HEK293 (cell line): Measurements from ENCODE around the gene ZNF222.

Experiments
- CTCF ChIA-PET: fragments of 350-600 bp; formaldehyde crosslinking; extraction: SDS; loops from one replicate; lab custom pipeline; 2021; ENCODE audit warnings: antibody characterized with exemption; lab: Yijun Ruan, JAX
- POLR2A ChIA-PET: fragments of 300-600 bp; formaldehyde crosslinking; extraction: SDS; loops from one replicate; lab custom pipeline; 2020; ENCODE audit warnings: antibody characterized with exemption, inconsistent platforms; lab: Yijun Ruan, JAX
- H3K27ac ChIP-seq: fragments of 200-500 bp; sonication (Bioruptor generic); 2 replicates; pipeline ENCODE4 v1.5.1; 2014; ENCODE audit warnings: low read depth, low read length, control low read depth, inconsistent platforms; ENCODE audit errors: extremely low read depth
- H3K36me3 ChIP-seq, 2 experiments: fragments of 200-500 bp in 1 of 2; sonication (Bioruptor generic) in 1 of 2; 1 replicate in 1 of 2; 2 replicates in 1 of 2; pipeline ENCODE4 v1.5.1; 2014 to 2017; ENCODE audit warnings: inconsistent platforms in 2 of 2, low read length in 2 of 2; ENCODE audit not compliant: control insufficient read depth in 2 of 2, insufficient read depth in 1 of 2
- H3K4me1 ChIP-seq: fragments of 200-500 bp; sonication (Bioruptor generic); 2 replicates; pipeline ENCODE4 v1.5.1; 2014; ENCODE audit warnings: mild to moderate bottlenecking, low read length, inconsistent platforms; ENCODE audit not compliant: control insufficient read depth, insufficient read depth
- H3K4me3 ChIP-seq: 2 replicates; pipeline ENCODE4 v1.5.1; 2011; ENCODE audit warnings: low read depth, mild to moderate bottlenecking, control low read depth, low read length, moderate library complexity
- H3K9me3 ChIP-seq: fragments of 200-500 bp; sonication (Bioruptor generic); 2 replicates; pipeline ENCODE4 v1.5.1; 2014; ENCODE audit warnings: low read depth, low read length, inconsistent platforms; ENCODE audit not compliant: control insufficient read depth, insufficient read depth
- EGR2 ChIP-seq: fragments of 450-650 bp; formaldehyde crosslinking; IDR thresholded peaks from 2 replicates; pipeline ENCODE4 v1.5.1; 2016; ENCODE audit warnings: low read depth, missing biosample characterization, missing genetic modification characterization
- GLIS2 ChIP-seq: fragments of 450-650 bp; formaldehyde crosslinking; IDR thresholded peaks from 2 replicates; pipeline ENCODE4 v1.5.1; 2016; ENCODE audit warnings: missing biosample characterization, missing genetic modification characterization
- HOXA7 ChIP-seq: sonication (generic); formaldehyde crosslinking; IDR thresholded peaks from 2 replicates; pipeline ENCODE4 v1.8.1; 2022; ENCODE audit warnings: missing genetic modification reagents, borderline replicate concordance
- IKZF3 ChIP-seq: fragments of 450-650 bp; IDR thresholded peaks from 2 replicates; pipeline ENCODE4 v1.5.0; 2018; ENCODE audit warnings: missing biosample characterization, mild to moderate bottlenecking, missing genetic modification characterization, moderate library complexity
- KLF16 ChIP-seq: fragments of 450-650 bp; formaldehyde crosslinking; IDR thresholded peaks from 2 replicates; pipeline ENCODE4 v1.5.1; 2017; ENCODE audit warnings: missing biosample characterization, missing genetic modification characterization
- PRDM1 ChIP-seq: fragments of 450-650 bp; formaldehyde crosslinking; IDR thresholded peaks from 2 replicates; pipeline ENCODE4; 2016; ENCODE audit warnings: missing biosample characterization, missing genetic modification characterization
- TRIM28 ChIP-seq: IDR thresholded peaks from 2 replicates; pipeline ENCODE4 v1.6.1; 2011; ENCODE audit warnings: low read length, control low read depth, borderline replicate concordance
- ZBTB20 ChIP-seq: fragments of 450-650 bp; formaldehyde crosslinking; IDR thresholded peaks from 2 replicates; pipeline ENCODE4 v1.5.1; 2016; ENCODE audit warnings: missing biosample characterization, missing genetic modification characterization
- ZBTB21 ChIP-seq: fragments of 450-650 bp; formaldehyde crosslinking; IDR thresholded peaks from 2 replicates; pipeline ENCODE4 v1.5.1; 2017; ENCODE audit warnings: missing biosample characterization, missing genetic modification characterization
- ZBTB7A ChIP-seq: fragments of 450-650 bp; formaldehyde crosslinking; IDR thresholded peaks from 2 replicates; pipeline ENCODE4 v1.5.1; 2016; ENCODE audit warnings: low read depth, missing biosample characterization, missing genetic modification characterization
- ZFHX2 ChIP-seq: fragments of 450-650 bp; formaldehyde crosslinking; conservative IDR thresholded peaks from 2 replicates; pipeline ENCODE4 v1.5.1; 2016; ENCODE audit warnings: missing biosample characterization, missing genetic modification characterization
- ZIC2 ChIP-seq: fragments of 450-650 bp; formaldehyde crosslinking; IDR thresholded peaks from 2 replicates; pipeline ENCODE4 v1.5.1; 2016; ENCODE audit warnings: missing biosample characterization, missing genetic modification characterization
- ZNF121 ChIP-seq: fragments of 450-650 bp; formaldehyde crosslinking; IDR thresholded peaks from 2 replicates; pipeline ENCODE4 v1.5.1; 2016; ENCODE audit warnings: missing biosample characterization, missing genetic modification characterization
- ZNF155 ChIP-seq: fragments of 450-650 bp; formaldehyde crosslinking; IDR thresholded peaks from 2 replicates; pipeline ENCODE4 v1.5.1; 2016; ENCODE audit warnings: missing biosample characterization, missing genetic modification characterization
- ZNF184 ChIP-seq: fragments of 450-650 bp; IDR thresholded peaks from 2 replicates; pipeline ENCODE4 v1.5.1; 2018; ENCODE audit warnings: missing biosample characterization, mild to moderate bottlenecking, missing genetic modification characterization
- ZNF214 ChIP-seq: fragments of 450-650 bp; formaldehyde crosslinking; IDR thresholded peaks from 2 replicates; pipeline ENCODE4 v1.5.1; 2017; ENCODE audit warnings: missing biosample characterization, mild to moderate bottlenecking, missing genetic modification characterization, borderline replicate concordance
- ZNF221 ChIP-seq: fragments of 450-650 bp; formaldehyde crosslinking; IDR thresholded peaks from 2 replicates; pipeline ENCODE4 v1.5.1; 2017; ENCODE audit warnings: missing biosample characterization, missing genetic modification characterization, borderline replicate concordance
- ZNF223 ChIP-seq: fragments of 450-650 bp; formaldehyde crosslinking; IDR thresholded peaks from 2 replicates; pipeline ENCODE4 v1.5.1; 2016; ENCODE audit warnings: missing biosample characterization, missing genetic modification characterization
- ZNF266 ChIP-seq: fragments of 450-650 bp; formaldehyde crosslinking; IDR thresholded peaks from 2 replicates; pipeline ENCODE4 v1.5.1; 2016; ENCODE audit warnings: missing biosample characterization, missing genetic modification characterization, low read depth
- ZNF274 ChIP-seq, 2 experiments: fragments of 200-500 bp in 1 of 2; fragments of 450-650 bp in 1 of 2; sonication (Bioruptor generic) in 1 of 2; formaldehyde crosslinking in 1 of 2; IDR thresholded peaks; 2 replicates each; pipeline versions ENCODE4 v1.5.1 to v1.6.1; 2014 to 2016; ENCODE audit warnings: borderline replicate concordance in 1 of 2, inconsistent platforms in 1 of 2, low read length in 1 of 2, missing biosample characterization in 1 of 2, missing genetic modification characterization in 1 of 2
- ZNF311 ChIP-seq: fragments of 450-650 bp; formaldehyde crosslinking; IDR thresholded peaks from 2 replicates; pipeline ENCODE4 v1.5.1; 2017; ENCODE audit warnings: missing biosample characterization, missing genetic modification characterization, borderline replicate concordance
- ZNF341 ChIP-seq: fragments of 450-650 bp; formaldehyde crosslinking; IDR thresholded peaks from 2 replicates; pipeline ENCODE4; 2016; ENCODE audit warnings: low read depth, missing biosample characterization, missing genetic modification characterization
- ZNF366 ChIP-seq: fragments of 450-650 bp; formaldehyde crosslinking; conservative IDR thresholded peaks from 2 replicates; pipeline ENCODE4 v1.5.1; 2016; ENCODE audit warnings: missing biosample characterization, missing genetic modification characterization
- ZNF391 ChIP-seq: fragments of 450-650 bp; formaldehyde crosslinking; IDR thresholded peaks from 2 replicates; pipeline ENCODE4 v1.5.1; 2016; ENCODE audit warnings: low read depth, missing biosample characterization, missing genetic modification characterization, borderline replicate concordance
- ZNF426 ChIP-seq: fragments of 450-650 bp; formaldehyde crosslinking; IDR thresholded peaks from 2 replicates; pipeline ENCODE4 v1.5.1; 2017; ENCODE audit warnings: missing biosample characterization, missing genetic modification characterization, mild to moderate bottlenecking, inconsistent platforms, moderate library complexity
- ZNF501 ChIP-seq: fragments of 450-650 bp; formaldehyde crosslinking; IDR thresholded peaks from 2 replicates; pipeline ENCODE4 v1.5.1; 2016; ENCODE audit warnings: missing biosample characterization, missing genetic modification characterization
- ZNF514 ChIP-seq: fragments of 450-650 bp; formaldehyde crosslinking; IDR thresholded peaks from 2 replicates; pipeline ENCODE4 v1.5.1; 2016; ENCODE audit warnings: missing biosample characterization, missing genetic modification characterization
- ZNF530 ChIP-seq: fragments of 450-650 bp; formaldehyde crosslinking; IDR thresholded peaks from 2 replicates; pipeline ENCODE4 v1.5.1; 2016; ENCODE audit warnings: low read depth, missing biosample characterization, missing genetic modification characterization
- ZNF658 ChIP-seq: fragments of 450-650 bp; formaldehyde crosslinking; IDR thresholded peaks from 2 replicates; pipeline ENCODE4; 2016; ENCODE audit warnings: missing biosample characterization, missing genetic modification characterization
- ZNF830 ChIP-seq: fragments of 450-650 bp; IDR thresholded peaks from 2 replicates; pipeline ENCODE4 v1.5.0; 2018; ENCODE audit warnings: missing biosample characterization, missing genetic modification characterization, low read depth, mild to moderate bottlenecking, moderate library complexity
- ZSCAN23 ChIP-seq: fragments of 450-650 bp; formaldehyde crosslinking; IDR thresholded peaks from 2 replicates; pipeline ENCODE4 v1.5.1; 2016; ENCODE audit warnings: missing biosample characterization, missing genetic modification characterization
- TF ChIP-seq, protein P1 (sequence below): sonication (generic); formaldehyde crosslinking; IDR thresholded peaks from 2 replicates; pipeline ENCODE4 v1.8.1; 2022; ENCODE audit warnings: mild to moderate bottlenecking, moderate library complexity, missing genetic modification reagents
- TF ChIP-seq, protein P2 (sequence below): fragments of 450-650 bp; formaldehyde crosslinking; IDR thresholded peaks from 2 replicates; pipeline ENCODE4 v1.5.1; 2016; ENCODE audit warnings: missing biosample characterization, missing genetic modification characterization

Gene ZNF222

DNA sequence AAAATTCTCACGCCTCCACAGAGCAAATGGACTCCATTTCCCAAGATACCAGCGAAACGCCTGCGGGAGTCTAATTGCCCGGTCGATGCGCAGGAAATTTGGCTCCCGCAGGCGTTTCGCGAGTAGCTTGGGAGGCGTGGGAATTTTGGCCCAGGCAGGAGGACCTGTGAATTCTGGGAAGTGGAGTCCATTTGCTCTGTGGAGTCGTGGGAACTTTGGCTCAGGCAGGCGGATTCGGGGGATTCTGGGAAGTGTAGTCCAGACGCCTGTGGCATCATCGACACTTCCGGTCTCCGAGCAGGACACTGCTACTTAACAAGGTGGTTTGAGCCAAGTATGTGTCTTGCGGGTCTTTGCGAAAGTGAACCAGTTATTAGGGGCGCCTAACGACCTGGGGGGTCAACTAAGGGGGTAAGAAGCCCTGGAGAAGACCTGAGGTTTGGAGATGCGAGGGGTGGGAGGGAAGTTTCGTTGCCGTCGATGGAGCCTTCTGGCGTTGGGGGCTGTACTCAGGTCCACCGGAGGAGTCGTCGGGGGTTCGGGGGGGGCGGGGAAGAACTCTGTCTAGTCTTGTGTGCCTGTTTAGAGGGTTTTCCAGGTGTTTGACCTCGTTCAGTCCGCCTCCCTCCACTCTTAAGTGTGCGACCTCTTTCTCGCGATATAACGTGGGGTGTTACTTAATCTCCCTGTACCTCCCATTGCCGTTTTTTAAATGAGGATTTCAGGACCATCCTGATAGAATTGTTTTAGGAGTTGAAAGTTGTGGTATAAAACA lies 41.1 kb upstream of the ZNF222 start, which contains the start of gene ZNF155 (continued):
- no peak for TF ChIP-seq ZNF121
- TF ChIP-seq ZNF341: peak; percentile 80
- no peak for TF ChIP-seq ZBTB7A (tag by site-specific recombination)
- TF ChIP-seq ZNF155 (tag by site-specific recombination): no peak
- TF ChIP-seq, protein P1, sequence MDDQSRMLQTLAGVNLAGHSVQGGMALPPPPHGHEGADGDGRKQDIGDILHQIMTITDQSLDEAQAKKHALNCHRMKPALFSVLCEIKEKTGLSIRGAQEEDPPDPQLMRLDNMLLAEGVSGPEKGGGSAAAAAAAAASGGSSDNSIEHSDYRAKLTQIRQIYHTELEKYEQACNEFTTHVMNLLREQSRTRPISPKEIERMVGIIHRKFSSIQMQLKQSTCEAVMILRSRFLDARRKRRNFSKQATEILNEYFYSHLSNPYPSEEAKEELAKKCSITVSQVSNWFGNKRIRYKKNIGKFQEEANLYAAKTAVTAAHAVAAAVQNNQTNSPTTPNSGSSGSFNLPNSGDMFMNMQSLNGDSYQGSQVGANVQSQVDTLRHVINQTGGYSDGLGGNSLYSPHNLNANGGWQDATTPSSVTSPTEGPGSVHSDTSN (CRISPR knock-in tag): no peak
- no peak for TF ChIP-seq ZNF274 (IDR thresholded peaks at IDR 0.05; ENCODE audit: low read length)
- no peak for TF ChIP-seq ZNF274 (tag by site-specific recombination; IDR thresholded peaks at IDR 0.05; ENCODE audit: borderline replicate concordance)
- TF ChIP-seq ZNF391 (tag by site-specific recombination): 0 out of 2 replicates have a peak, but pooled peaks have one; percentile 35
- TF ChIP-seq, protein P2, sequence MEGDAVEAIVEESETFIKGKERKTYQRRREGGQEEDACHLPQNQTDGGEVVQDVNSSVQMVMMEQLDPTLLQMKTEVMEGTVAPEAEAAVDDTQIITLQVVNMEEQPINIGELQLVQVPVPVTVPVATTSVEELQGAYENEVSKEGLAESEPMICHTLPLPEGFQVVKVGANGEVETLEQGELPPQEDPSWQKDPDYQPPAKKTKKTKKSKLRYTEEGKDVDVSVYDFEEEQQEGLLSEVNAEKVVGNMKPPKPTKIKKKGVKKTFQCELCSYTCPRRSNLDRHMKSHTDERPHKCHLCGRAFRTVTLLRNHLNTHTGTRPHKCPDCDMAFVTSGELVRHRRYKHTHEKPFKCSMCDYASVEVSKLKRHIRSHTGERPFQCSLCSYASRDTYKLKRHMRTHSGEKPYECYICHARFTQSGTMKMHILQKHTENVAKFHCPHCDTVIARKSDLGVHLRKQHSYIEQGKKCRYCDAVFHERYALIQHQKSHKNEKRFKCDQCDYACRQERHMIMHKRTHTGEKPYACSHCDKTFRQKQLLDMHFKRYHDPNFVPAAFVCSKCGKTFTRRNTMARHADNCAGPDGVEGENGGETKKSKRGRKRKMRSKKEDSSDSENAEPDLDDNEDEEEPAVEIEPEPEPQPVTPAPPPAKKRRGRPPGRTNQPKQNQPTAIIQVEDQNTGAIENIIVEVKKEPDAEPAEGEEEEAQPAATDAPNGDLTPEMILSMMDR (tag by site-specific recombination): no peak
- no peak for TF ChIP-seq ZNF530 (tag by site-specific recombination)
- peak; percentile 81 for TF ChIP-seq ZIC2 (tag by site-specific recombination)
- TF ChIP-seq ZNF266 (tag by site-specific recombination): no peak
- 0 out of 2 replicates have a peak, but pooled peaks have one; percentile 6 for TF ChIP-seq ZNF221
- no peak for TF ChIP-seq ZNF830 (tag by site-specific recombination)
- TF ChIP-seq ZNF426 (tag by site-specific recombination): no peak
- TF ChIP-seq ZBTB21 (tag by site-specific recombination): peak; percentile 73
- no peak for TF ChIP-seq ZNF514
- TF ChIP-seq ZSCAN23 (tag by site-specific recombination): no peak; the same call in 1 of the 2 replicates
- no peak; the same call in none of the 2 replicates for TF ChIP-seq KLF16 (tag by site-specific recombination)

DNA sequence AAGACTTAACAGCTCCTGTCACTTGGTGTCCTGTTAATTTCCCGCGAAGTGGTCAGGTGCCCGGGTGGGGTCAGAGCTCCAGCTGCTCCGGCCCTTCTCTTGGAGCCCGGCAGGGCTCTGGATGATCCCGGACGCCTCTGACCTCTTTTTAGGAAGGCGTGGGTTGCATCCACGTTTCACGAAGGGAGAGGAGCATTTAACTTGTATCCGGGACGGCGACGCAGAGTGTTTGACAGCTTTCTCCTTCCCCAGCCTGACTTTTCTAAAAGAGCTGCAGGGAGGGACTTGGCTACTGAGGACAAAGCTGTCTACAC lies 40.5 kb upstream of the ZNF222 start:
- Histone ChIP-seq H3K9me3 (peaks cover 25% of the 10 kb centered on the region), H3K36me3 (peaks cover 19 to 49% of the 10 kb centered on the region in 2 experiments), H3K4me1 (peaks cover 15% of the 10 kb centered on the region), H3K4me3 (peak overlapping the region; percentile 74), H3K27ac (peak overlapping the region; percentile 78; the same call in 1 of the 2 replicates)
- peak; percentile 44; the same call in 1 of the 2 replicates for TF ChIP-seq ZBTB20
- TF ChIP-seq EGR2 (tag by site-specific recombination): peak; percentile 42
- TF ChIP-seq ZNF658 (tag by site-specific recombination): no peak
- no peak for TF ChIP-seq HOXA7 (CRISPR knock-in tag)
- 0 out of 2 replicates have a peak, but pooled peaks have one; percentile 0 for TF ChIP-seq ZNF214
- TF ChIP-seq TRIM28: no peak
- TF ChIP-seq GLIS2 (tag by site-specific recombination): no peak
- TF ChIP-seq ZNF184 (tag by site-specific recombination): 0 out of 2 replicates have a peak, but pooled peaks have one; percentile 36
- 0 out of 2 replicates have a peak, but pooled peaks have one; percentile 32 for TF ChIP-seq PRDM1 (tag by site-specific recombination)
- peak; percentile 64 for TF ChIP-seq IKZF3 (tag by site-specific recombination)
- 0 out of 2 replicates have a peak, but pooled peaks have one; percentile 25 for TF ChIP-seq ZNF366 (tag by site-specific recombination)
- no peak for TF ChIP-seq ZNF311 (tag by site-specific recombination)
- TF ChIP-seq ZNF223 (tag by site-specific recombination): no peak
- TF ChIP-seq ZNF501 (tag by site-specific recombination): no peak
- peak; percentile 43 for TF ChIP-seq ZFHX2 (tag by site-specific recombination)
- TF ChIP-seq ZNF530 (tag by site-specific recombination): no peak
- POLR2A ChIA-PET: interaction anchor here (0.8 to 1.5 kb wide), 3 partner anchors 17 to 223 kb away, joined by 3 to 8 read pairs (median 6); partner anchors contain the start of gene ZNF45
- CTCF ChIA-PET: no interaction called here
